ENCODE measurements around the gene MIPEP.
"Not testable (repeated sequence)": the region's sequence is repeated elsewhere in the genome, so short reads cannot be mapped to it uniquely, and the experiment has no call there.

MIPEP gene

GRCh38 chr13:23748109-23748990 is 140.8 kb downstream of the MIPEP start:
- DNase-seq (ENCODE audit: low read depth) = no peak

DNA sequence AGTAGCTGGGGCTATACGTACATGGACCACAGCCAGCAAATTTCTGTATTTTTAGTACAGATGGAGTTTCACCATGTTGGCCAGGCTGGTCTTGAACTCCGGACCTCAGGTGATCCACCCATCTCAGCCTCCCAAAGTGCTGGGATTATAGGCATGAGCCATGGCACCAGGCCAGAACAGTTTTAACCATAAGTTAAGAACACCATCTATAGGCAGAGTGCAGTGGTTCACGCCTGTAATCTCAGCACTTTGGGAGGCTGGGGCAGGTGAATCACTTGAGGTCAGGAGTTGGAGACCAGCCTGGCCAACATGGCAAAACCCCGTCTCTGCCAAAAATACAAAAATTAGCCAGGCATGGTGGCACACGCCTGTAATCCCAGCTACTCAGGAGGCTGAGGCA is 143.1 kb downstream of the MIPEP start:
- not testable (repeated sequence) for DNase-seq (ENCODE audit: low read depth)

GRCh38 chr13:23744315-23744714 is 144.9 kb downstream of the MIPEP start:
- DNase-seq (ENCODE audit: low read depth) = no peak

- DNase-seq (ENCODE audit: low read depth) = no peak
Measured at GRCh38 chr13:23743278-23744076, 145.7 kb downstream of the MIPEP start.

- no peak for DNase-seq (ENCODE audit: low read depth)
Measured at GRCh38 chr13:23741879-23742510, 147.2 kb downstream of the MIPEP start.

DNA sequence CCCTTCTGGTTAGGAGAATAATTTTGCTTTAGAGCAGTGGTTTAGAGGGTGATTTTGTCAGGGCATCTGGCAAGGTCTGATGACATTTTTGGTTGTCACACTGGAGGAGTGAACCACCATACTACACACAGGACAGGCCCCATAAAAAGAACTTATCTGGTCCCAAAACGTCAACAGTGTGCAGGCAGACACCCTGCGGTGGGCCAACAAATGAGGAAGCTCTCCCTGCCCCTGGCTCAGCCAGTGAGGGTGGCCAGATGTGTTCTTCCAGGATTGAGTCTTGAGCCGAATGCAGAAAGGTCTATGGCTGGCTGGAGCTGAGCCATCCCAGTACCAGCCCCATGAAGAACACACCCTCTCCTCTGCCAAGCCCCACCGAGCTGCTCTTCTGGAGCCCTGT is 149.2 kb downstream of the MIPEP start:
- no peak for DNase-seq (ENCODE audit: low read depth)

DNA sequence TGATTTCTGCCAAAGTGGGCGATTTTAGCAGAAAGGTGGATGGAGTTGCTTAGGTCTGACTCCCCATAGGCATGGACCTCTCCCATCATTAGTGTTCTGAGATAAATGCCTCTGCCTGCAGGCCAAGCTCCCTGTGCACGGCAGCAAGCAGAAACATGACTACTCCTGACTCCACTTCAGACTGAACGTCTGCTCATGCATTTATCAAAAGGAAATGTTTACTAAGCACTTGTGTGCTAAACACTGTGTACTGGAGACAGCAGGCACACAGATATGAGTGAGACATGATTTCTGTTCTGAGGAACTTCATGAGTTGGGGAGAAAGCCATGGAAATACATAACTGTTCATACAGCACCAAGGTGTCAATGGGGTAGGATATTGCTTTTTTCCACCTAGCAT is 149.6 kb downstream of the MIPEP start:
- DNase-seq (ENCODE audit: low read depth) = no peak

GRCh38 chr13:23736541-23736940 is 152.7 kb downstream of the MIPEP start:
- no peak for DNase-seq (ENCODE audit: low read depth)

GRCh38 chr13:23735329-23735728 is 153.9 kb downstream of the MIPEP start:
- no peak for DNase-seq (ENCODE audit: low read depth)

GRCh38 chr13:23731709-23732108 is 157.5 kb downstream of the MIPEP start:
- no peak for DNase-seq (ENCODE audit: low read depth)

DNA sequence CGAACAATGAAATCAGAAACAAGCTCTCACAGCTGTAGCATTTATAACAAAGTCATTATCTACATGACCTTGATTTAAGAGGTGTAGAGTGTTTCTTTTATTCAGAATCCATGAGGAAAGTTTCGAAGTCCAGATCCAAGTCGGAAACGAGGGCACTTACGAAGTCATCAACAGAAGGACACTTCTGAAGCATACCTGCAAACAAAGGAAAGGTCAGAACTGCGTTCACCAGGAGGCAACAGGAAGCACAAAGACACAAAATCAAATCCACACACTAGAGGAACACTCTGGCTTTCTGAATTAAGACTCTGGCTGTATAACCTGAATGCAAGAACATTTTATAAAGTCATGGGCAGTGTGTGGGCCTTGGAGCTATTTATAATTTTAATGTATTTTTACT is 158.9 kb downstream of the MIPEP start:
- DNase-seq (ENCODE audit: low read depth) = no peak

DNA sequence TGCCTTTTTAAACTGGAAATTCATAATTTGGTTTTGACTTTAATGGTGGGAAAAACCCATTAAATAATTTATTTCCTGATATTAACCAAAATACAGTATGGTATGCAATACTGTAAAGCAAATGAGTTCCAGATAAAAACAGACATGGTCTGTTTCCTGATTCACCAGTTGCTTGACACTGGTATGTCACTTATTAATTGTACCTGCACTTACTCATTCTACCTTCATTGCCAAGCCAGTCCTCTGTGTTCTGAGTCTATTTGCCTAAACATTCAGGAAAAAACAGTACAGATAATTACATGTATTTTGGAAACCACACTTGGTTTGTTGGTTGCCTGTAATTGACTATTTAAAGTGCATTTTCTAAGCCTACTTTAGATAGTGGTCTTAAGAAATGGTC is 159.7 kb downstream of the MIPEP start:
- DNase-seq (ENCODE audit: low read depth) = no peak

- DNase-seq (ENCODE audit: low read depth) = no peak
Measured at GRCh38 chr13:23728807-23729206, 160.4 kb downstream of the MIPEP start.

GRCh38 chr13:23725922-23726321 is 163.3 kb downstream of the MIPEP start:
- no peak for DNase-seq (ENCODE audit: low read depth)

DNA sequence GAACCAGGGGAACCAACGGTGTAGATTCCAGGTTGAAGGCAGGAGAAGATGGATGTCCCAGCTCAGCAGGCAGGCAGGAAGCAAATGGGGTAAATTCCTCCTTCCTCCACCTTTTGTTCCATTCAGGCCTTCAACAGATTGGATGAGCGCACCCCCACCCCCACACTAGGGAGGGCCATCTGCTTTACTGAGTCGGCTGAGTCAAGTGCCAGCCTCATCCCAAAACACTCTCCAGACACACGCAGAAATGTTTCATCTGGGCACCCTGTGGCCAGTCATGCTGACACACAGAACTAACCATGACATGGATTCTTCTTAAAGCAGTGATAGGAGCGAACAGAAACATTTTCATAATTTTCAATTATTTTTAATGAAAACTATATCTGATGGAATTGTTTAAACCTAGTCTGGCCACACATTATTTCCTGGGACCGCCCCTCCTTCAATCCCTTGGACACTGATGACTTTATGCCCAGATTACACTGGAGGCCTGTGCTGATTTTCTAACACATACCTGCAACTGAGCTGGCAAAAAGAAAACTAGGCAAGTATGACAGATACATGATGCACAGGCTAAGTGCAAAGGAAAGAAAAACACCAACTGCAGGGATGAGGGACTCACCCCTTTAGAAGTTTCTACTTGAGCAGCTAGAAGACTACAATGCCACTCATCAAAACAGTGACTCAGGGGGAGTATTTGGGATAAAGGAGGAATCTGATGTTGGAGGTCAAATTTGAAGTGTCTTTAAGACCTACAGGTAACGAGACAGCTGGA is 164.8 kb downstream of the MIPEP start:
- DNase-seq (ENCODE audit: low read depth) = no peak

GRCh38 chr13:23723471-23723870 is 165.7 kb downstream of the MIPEP start:
- no peak for DNase-seq (ENCODE audit: low read depth)

DNA sequence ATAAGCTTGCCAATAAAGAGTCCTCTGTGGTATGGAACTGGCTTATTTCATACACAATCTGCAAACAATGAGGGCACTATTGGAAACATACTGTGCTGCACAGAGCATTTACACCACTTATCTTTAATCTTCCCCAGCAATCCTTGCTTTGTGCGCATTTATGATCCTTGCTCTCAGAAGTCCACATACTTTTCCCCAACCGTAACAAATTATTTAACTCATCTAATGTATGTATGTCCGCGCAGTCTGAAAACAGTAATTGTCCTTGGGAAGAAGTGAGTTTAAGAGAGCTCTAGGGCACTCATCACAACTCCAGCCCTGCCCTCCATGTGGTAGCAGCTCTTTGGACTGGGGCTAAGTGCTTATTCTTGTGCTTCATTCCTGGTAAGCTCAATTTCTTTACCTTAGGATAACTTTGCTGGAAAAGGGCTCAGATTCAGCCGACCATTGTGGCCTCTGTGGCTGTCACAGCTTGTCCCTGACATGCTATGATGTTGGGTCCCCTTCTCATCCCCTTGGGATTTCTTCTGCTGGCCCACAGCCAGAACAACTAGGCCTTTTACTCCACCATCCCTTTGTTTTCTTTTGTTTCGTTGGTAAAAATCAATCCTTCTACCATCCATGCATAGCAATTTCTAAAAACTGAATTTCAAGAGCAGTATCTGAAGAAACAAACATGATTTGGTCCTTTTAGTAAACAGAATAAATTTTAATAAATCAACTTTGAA is 166.3 kb downstream of the MIPEP start:
- no peak for DNase-seq (ENCODE audit: low read depth)

DNA sequence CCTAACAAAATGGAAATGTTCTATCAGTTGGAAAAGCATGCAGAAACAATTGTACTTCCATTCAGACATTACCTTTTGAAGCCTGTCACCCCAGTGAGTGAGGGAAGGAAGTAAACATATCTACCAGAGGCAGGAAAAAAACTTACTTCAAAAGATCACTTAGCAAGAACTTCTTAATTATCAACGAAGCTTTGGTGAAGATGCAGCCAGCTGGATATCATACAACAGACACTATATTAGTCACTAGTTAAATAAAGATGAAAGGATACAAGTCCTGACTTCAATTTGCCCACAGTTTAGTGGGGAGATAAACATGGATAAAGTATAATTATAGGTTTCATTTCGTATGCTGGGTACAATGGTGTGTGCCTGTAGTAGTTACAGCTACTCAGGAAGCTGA is 170.2 kb downstream of the MIPEP start:
- no peak for DNase-seq (ENCODE audit: low read depth)

- DNase-seq (ENCODE audit: low read depth) = no peak
Measured at GRCh38 chr13:23716401-23716800, 172.8 kb downstream of the MIPEP start.

DNA sequence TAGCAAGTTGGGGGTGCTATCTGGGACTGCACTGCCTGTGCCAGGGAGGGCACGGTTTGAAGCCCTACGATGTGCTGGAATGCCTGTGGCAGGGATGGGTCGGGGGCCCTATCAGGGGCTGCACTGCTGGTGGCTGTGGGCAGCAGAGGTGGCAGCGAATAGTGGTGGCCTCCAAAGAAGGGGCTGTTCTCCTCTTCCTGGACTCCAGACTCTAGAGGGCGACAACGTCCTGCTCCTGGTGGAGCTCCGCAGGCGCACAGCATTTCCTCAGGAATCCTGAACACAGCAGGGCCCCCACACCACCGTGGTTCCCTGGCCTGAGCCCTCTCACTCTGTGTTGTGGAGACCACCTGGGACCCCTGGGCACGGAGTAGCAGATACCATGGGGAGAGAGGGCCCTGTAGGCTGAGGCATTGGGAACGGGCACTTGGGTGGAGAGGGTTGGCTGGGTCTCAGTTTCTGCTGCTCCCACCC is 173.4 kb downstream of the MIPEP start:
- DNase-seq (ENCODE audit: low read depth) = no peak

- DNase-seq (ENCODE audit: low read depth) = no peak
Measured at GRCh38 chr13:23715092-23715761, 174.0 kb downstream of the MIPEP start.

All from stimulated activated CD8-positive, alpha-beta memory T cell treated with anti-CD3 and anti-CD28 coated beads, Interleukin-15, amount 100 ng/mL, for 24 hours (primary cell).